Ovary (tissue), 3 donors: ENCODE data around the gene TSKS.

Experiments used
- CTCF ChIP-seq, 3 donors: fragments of 450-650 bp in 2 of 3; fragments of 200-600 bp in 1 of 3; IDR thresholded peaks; one replicate each; pipeline versions ENCODE4 v1.5.1 to v1.8.0; 2016 to 2022; ENCODE audit warnings: antibody characterized with exemption in 3 of 3, mild to moderate bottlenecking in 1 of 3
- POLR2A ChIP-seq: fragments of 450-650 bp; IDR thresholded peaks from one replicate; pipeline ENCODE4 v1.6.1; 2017; ENCODE audit warnings: antibody characterized with exemption, mild to moderate bottlenecking, moderate library complexity
- donor health status: DM: no; HTN: no; CAD: no.

- TF ChIP-seq CTCF (IDR thresholded peaks at IDR 0.05) (no peak), POLR2A (no peak)
These were observed 36.8 kb upstream of the TSKS start for GRCh38 chr19:49799798-49800376.
